Common myeloid progenitor, CD34-positive (primary cell): Measurements from ENCODE around the gene MED9.
"Not testable (repeated sequence)": the region's sequence is repeated elsewhere in the genome, so short reads cannot be mapped to it uniquely, and the experiment has no call there.

Experiments
- CTCF ChIA-PET: fragments of 350-600 bp; sonication (Branson Sonifier 250); formaldehyde crosslinking; loops from one replicate; lab custom pipeline; 2021; ENCODE audit warnings: antibody characterized with exemption; lab: Charles Lee
- POLR2A ChIA-PET: fragments of 350-600 bp; sonication (Branson Sonifier 250); formaldehyde crosslinking; loops from one replicate; lab custom pipeline; 2021; ENCODE audit warnings: antibody characterized with exemption; lab: Charles Lee
- DNase-seq, 3 donors: peaks; one replicate each; pipeline versions ENCODE4 v3.0.0 to v3.0.0-alpha.2; 2013
- H3K27ac ChIP-seq, 2 experiments: 1 replicate in 1 of 2; 2 replicates in 1 of 2; pipeline ENCODE4 v1.7.0; 2013; ENCODE audit warnings: inconsistent platforms in 2 of 2, low read length in 2 of 2, mild to moderate bottlenecking in 2 of 2, low read depth in 1 of 2, moderate library complexity in 1 of 2; ENCODE audit not compliant: severe bottlenecking in 2 of 2, insufficient read depth in 1 of 2, poor library complexity in 1 of 2
- H3K27me3 ChIP-seq, 5 experiments: replicated peaks in 2 of 5; 1 replicate in 3 of 5; 2 replicates in 2 of 5; pipeline versions ENCODE4 v1.6.1 to v1.7.0; 2013; ENCODE audit warnings: low read length in 4 of 5, mild to moderate bottlenecking in 2 of 5, moderate library complexity in 2 of 5, inconsistent platforms in 1 of 5; ENCODE audit not compliant: insufficient read depth in 5 of 5, control insufficient read depth in 4 of 5
- H3K36me3 ChIP-seq, 4 experiments: 1 replicate in 2 of 4; 2 replicates in 2 of 4; pipeline versions ENCODE4 v1.6.1 to v1.7.0; 2013; ENCODE audit warnings: low read length in 3 of 4, control low read depth in 1 of 4, mild to moderate bottlenecking in 1 of 4; ENCODE audit not compliant: control insufficient read depth in 4 of 4, insufficient read depth in 4 of 4
- H3K4me1 ChIP-seq, 4 experiments: 1 replicate in 3 of 4; 2 replicates in 1 of 4; pipeline versions ENCODE4 v1.6.1 to v1.7.1; 2013; ENCODE audit warnings: low read length in 3 of 4, mild to moderate bottlenecking in 3 of 4, control low read depth in 1 of 4, inconsistent platforms in 1 of 4, moderate library complexity in 1 of 4; ENCODE audit not compliant: control insufficient read depth in 4 of 4, insufficient read depth in 4 of 4; ENCODE audit errors: control extremely low read depth in 1 of 4
- H3K4me3 ChIP-seq, 7 experiments: 1 replicate in 4 of 7; 2 replicates in 3 of 7; pipeline versions ENCODE4 v1.5.1 to v1.7.0; 2013; ENCODE audit warnings: mild to moderate bottlenecking in 7 of 7, low read length in 6 of 7, moderate library complexity in 6 of 7, inconsistent platforms in 2 of 7, low read depth in 2 of 7, control low read depth in 1 of 7; ENCODE audit not compliant: insufficient read depth in 4 of 7, control insufficient read depth in 1 of 7; ENCODE audit errors: extremely low read depth in 1 of 7
- H3K9me3 ChIP-seq, 5 experiments: 1 replicate in 4 of 5; 2 replicates in 1 of 5; pipeline versions ENCODE4 v1.6.1 to v1.7.1; 2013; ENCODE audit warnings: low read length in 4 of 5, mild to moderate bottlenecking in 2 of 5, inconsistent platforms in 1 of 5, low read depth in 1 of 5, moderate library complexity in 1 of 5; ENCODE audit not compliant: control insufficient read depth in 4 of 5, insufficient read depth in 2 of 5; ENCODE audit errors: control extremely low read depth in 1 of 5
- whole genome bisulfite sequencing: methylation state at CpG from one replicate; pipeline ENCODE4 v1.1.5; 2013; ENCODE audit not compliant: insufficient coverage; 5-methylcytosine and 5-hydroxymethylcytosine counted together

The MED9 gene

GRCh38 chr17:17485420-17485819 lies 8.6 kb downstream of the MED9 start:
- Histone ChIP-seq H3K4me1 (peaks cover 6 to 43% (median 19%) of the 10 kb centered on the region in 4 experiments), H3K4me3 (no peak overlapping the region), H3K36me3 (peaks cover 9 to 44% (median 12%) of the 10 kb centered on the region in 4 experiments), H3K27me3 (no peaks in the 10 kb centered on the region), H3K27ac (no peak overlapping the region), H3K9me3 (no peaks in the 10 kb centered on the region)
- DNase-seq = no peak
- WGBS = 68% methylated on average over 5 of the region's 6 CpGs
- POLR2A ChIA-PET = no interaction called here
- CTCF ChIA-PET = no interaction called here

- POLR2A ChIA-PET, H3K27me3 ChIP-seq, DNase-seq, H3K27ac ChIP-seq, H3K9me3 ChIP-seq, H3K4me3 ChIP-seq: not testable (repeated sequence)
- Histone ChIP-seq H3K4me1 (peaks cover 6 to 36% (median 12%) of the 10 kb centered on the region in 4 experiments), H3K36me3 (peaks cover 12 to 47% (median 18%) of the 10 kb centered on the region in 4 experiments)
- CTCF ChIA-PET = interaction anchor here (1.1 to 1.2 kb wide), 2 partner anchors 9 to 131 kb away, joined by 3 to 4 read pairs; partner anchors contain the start of gene RASD1
- WGBS = 97% methylated on average over 17 of the region's 23 CpGs
Measured at GRCh38 chr17:17486416-17486815, 9.6 kb downstream of the MED9 start.

GRCh38 chr17:17487998-17488397 lies 11.2 kb downstream of the MED9 start:
- H3K4me3 ChIP-seq = no peak overlapping the region
- POLR2A ChIA-PET = no interaction called here
- no peaks in the 10 kb centered on the region for H3K9me3 ChIP-seq
- peaks cover 13 to 57% (median 31%) of the 10 kb centered on the region in 4 experiments for H3K36me3 ChIP-seq
- H3K27me3 ChIP-seq = no peaks in the 10 kb centered on the region
- H3K27ac ChIP-seq = no peak overlapping the region
- WGBS = 80% methylated on average over 1 of the region's 2 CpGs
- CTCF ChIA-PET = no interaction called here
- H3K4me1 ChIP-seq = peaks cover 0 to 28% (median 12%) of the 10 kb centered on the region in 4 experiments
- DNase-seq = no peak

GRCh38 chr17:17491031-17491471 lies 14.3 kb downstream of the MED9 start:
- no peak overlapping the region for H3K4me3 ChIP-seq
- WGBS = 92% methylated on average over 10 of the region's 10 CpGs
- no peak for DNase-seq
- H3K9me3 ChIP-seq = no peaks in the 10 kb centered on the region
- CTCF ChIA-PET = interaction anchor here (0.9 to 2.3 kb wide), 8 partner anchors 9 to 151 kb away, joined by 3 to 8 read pairs (median 4); no protein-coding TSS in a partner anchor
- H3K36me3 ChIP-seq = peaks cover 11 to 51% (median 34%) of the 10 kb centered on the region in 4 experiments
- no peak overlapping the region for H3K27ac ChIP-seq
- peaks cover 0 to 21% (median 14%) of the 10 kb centered on the region in 4 experiments for H3K4me1 ChIP-seq
- H3K27me3 ChIP-seq = peaks cover 0 to 13% (median 6%) of the 10 kb centered on the region in 5 experiments
- POLR2A ChIA-PET = no interaction called here

- CTCF ChIA-PET = interaction anchor here (0.9 to 2.3 kb wide), 8 partner anchors 8 to 151 kb away, joined by 3 to 8 read pairs (median 4); no protein-coding TSS in a partner anchor
- Histone ChIP-seq H3K4me1 (peaks cover 0 to 25% (median 19%) of the 10 kb centered on the region in 4 experiments), H3K27ac (no peak overlapping the region), H3K9me3 (no peaks in the 10 kb centered on the region), H3K27me3 (peaks cover 0 to 15% (median 6%) of the 10 kb centered on the region in 5 experiments), H3K36me3 (peaks cover 11 to 51% (median 34%) of the 10 kb centered on the region in 4 experiments), H3K4me3 (no peak overlapping the region)
- POLR2A ChIA-PET = no interaction called here
- no peak for DNase-seq
- WGBS = 97% methylated on average over 9 of the region's 17 CpGs
Measured at GRCh38 chr17:17491546-17491988, 14.8 kb downstream of the MED9 start.

GRCh38 chr17:17492085-17492484 lies 15.3 kb downstream of the MED9 start:
- Histone ChIP-seq H3K4me1 (peaks cover 0 to 28% (median 21%) of the 10 kb centered on the region in 4 experiments), H3K36me3 (peaks cover 11 to 51% (median 34%) of the 10 kb centered on the region in 4 experiments)

GRCh38 chr17:17492571-17492970 lies 15.8 kb downstream of the MED9 start:
- H3K4me1 ChIP-seq = peaks cover 0 to 28% (median 21%) of the 10 kb centered on the region in 4 experiments
- H3K4me3 ChIP-seq = no peak overlapping the region
- H3K9me3 ChIP-seq = no peaks in the 10 kb centered on the region
- H3K27ac ChIP-seq = no peak overlapping the region
- 88% methylated on average over 6 of the region's 9 CpGs for WGBS
- H3K36me3 ChIP-seq = peaks cover 10 to 48% (median 31%) of the 10 kb centered on the region in 4 experiments
- ChIA-PET POLR2A (no interaction called here), CTCF (interaction anchor here (1.6 to 2.2 kb wide), 2 partner anchors 136 to 150 kb away, joined by 4 to 5 read pairs; no protein-coding TSS in a partner anchor)
- H3K27me3 ChIP-seq = peaks cover 0 to 15% (median 6%) of the 10 kb centered on the region in 5 experiments
- DNase-seq = no peak

More at GRCh38 chr17:17492085-17492484, 15.3 kb downstream of the MED9 start:
- Histone ChIP-seq H3K27ac (no peak overlapping the region), H3K9me3 (no peaks in the 10 kb centered on the region), H3K4me3 (no peak overlapping the region), H3K27me3 (peaks cover 0 to 15% (median 6%) of the 10 kb centered on the region in 5 experiments)
- WGBS = 96% methylated on average over 9 of the region's 11 CpGs
- ChIA-PET POLR2A (no interaction called here), CTCF (interaction anchor here (1.6 to 2.3 kb wide), 3 partner anchors 76 to 150 kb away, joined by 4 to 8 read pairs (median 5); no protein-coding TSS in a partner anchor)
- DNase-seq = no peak
